HepG2 (cell line): ENCODE results near the gene TSC1. TPM values are rescaled to one million over a fixed set of nuclear protein-coding genes. Genes with fewer than 3 reads are reported as not detected.

ENCODE experiments used
- ATAC-seq: fragments of 200-7000 bp; cut with Tn5 transposase; 3 replicates; pipeline ENCODE4 v1.9.1; 2020; ENCODE audit warnings: mild to moderate bottlenecking, moderate library complexity
- BruUV-seq: library from RNA; stranded (reverse); fragments of 400-500 nt; replicated peaks from 2 replicates; lab custom pipeline; 2021; lab: Mats Ljungman, UMichigan
- CTCF ChIA-PET: fragments of 300-600 bp; formaldehyde crosslinking; extraction: SDS; loops from one replicate; lab custom pipeline; 2021; ENCODE audit warnings: low total read pairs, inconsistent platforms, low intra/inter-chr PET ratio; lab: Yijun Ruan, JAX
- POLR2A ChIA-PET: fragments of 350-600 bp; sonication (Branson Sonifier 250); formaldehyde crosslinking; loops from one replicate; lab custom pipeline; 2020; ENCODE audit warnings: antibody characterized with exemption, inconsistent platforms; lab: Yijun Ruan, JAX
- DNase-seq: peaks from one replicate; pipeline ENCODE4 v3.0.0-alpha.2; 2015; ENCODE audit warnings: low spot score
- FAIRE-seq: peaks from 3 replicates; lab custom pipeline; 2011; peaks lifted over from hg19 to GRCh38; lab: Jason Lieb, UNC
- H2AFZ ChIP-seq: one replicate; pipeline ENCODE4 v1.6.1; 2011; ENCODE audit warnings: low read length, inconsistent platforms
- H3K27ac ChIP-seq: fragments of 300-600 bp; 3 replicates; pipeline ENCODE4 v1.8.0; 2011; ENCODE audit warnings: mixed run types, mild to moderate bottlenecking, mixed read lengths, low read length, inconsistent platforms; ENCODE audit not compliant: insufficient read depth; ENCODE audit errors: extremely low read length
- H3K27me3 ChIP-seq, 2 experiments: fragments of 200-600 bp in 1 of 2; 2 replicates in 1 of 2; 3 replicates in 1 of 2; pipeline versions ENCODE4 v1.6.0 to v1.8.0; 2011; ENCODE audit warnings: low read length in 2 of 2, mild to moderate bottlenecking in 2 of 2, moderate library complexity in 2 of 2, inconsistent platforms in 1 of 2; ENCODE audit not compliant: insufficient read depth in 2 of 2, control insufficient read depth in 1 of 2
- H3K36me3 ChIP-seq, 2 experiments: fragments of 200-600 bp in 1 of 2; replicated peaks in 1 of 2; 2 replicates in 1 of 2; 3 replicates in 1 of 2; pipeline versions ENCODE4 v1.5.1 to v1.8.0; 2011; ENCODE audit warnings: low read length in 2 of 2, inconsistent platforms in 1 of 2; ENCODE audit not compliant: insufficient read depth in 2 of 2, control insufficient read depth in 1 of 2
- H3K4me1 ChIP-seq: 2 replicates; pipeline ENCODE4 v1.5.1; 2012; ENCODE audit warnings: low read length, inconsistent platforms; ENCODE audit not compliant: insufficient read depth
- H3K4me2 ChIP-seq: 2 replicates; pipeline ENCODE4 v1.6.0; 2011; ENCODE audit warnings: low read depth, low read length, inconsistent platforms
- H3K4me3 ChIP-seq, 3 experiments: fragments of 200-600 bp in 1 of 3; sonication (generic), shearing (Covaris generic) in 1 of 3; replicated peaks in 1 of 3; 2 replicates each; pipeline ENCODE4 v1.5.1; 2011 to 2016; ENCODE audit warnings: low read length in 3 of 3, inconsistent platforms in 2 of 3, low read depth in 2 of 3, mild to moderate bottlenecking in 2 of 3, control low read depth in 1 of 3, mixed read lengths in 1 of 3; ENCODE audit not compliant: insufficient read depth in 1 of 3
- H3K79me2 ChIP-seq: one replicate; pipeline ENCODE4 v1.6.1; 2011; ENCODE audit warnings: low read length, inconsistent platforms; ENCODE audit not compliant: insufficient read depth
- H3K9ac ChIP-seq: 2 replicates; pipeline ENCODE4 v1.6.0; 2011; ENCODE audit warnings: mild to moderate bottlenecking, low read depth, low read length, inconsistent platforms; ENCODE audit not compliant: insufficient read depth
- H3K9me3 ChIP-seq: 2 replicates; pipeline ENCODE4 v1.5.1; 2012; ENCODE audit warnings: mild to moderate bottlenecking, low read length
- H4K20me1 ChIP-seq: 2 replicates; pipeline ENCODE4 v1.6.0; 2011; ENCODE audit warnings: inconsistent platforms, mild to moderate bottlenecking, low read length, moderate library complexity; ENCODE audit not compliant: insufficient read depth
- ATF3 ChIP-seq: sonication (generic); formaldehyde crosslinking; IDR thresholded peaks from 2 replicates; pipeline ENCODE4 v1.4.0; 2020; ENCODE audit warnings: missing genetic modification reagents
- BORCS8-MEF2B ChIP-seq: sonication (generic); formaldehyde crosslinking; IDR thresholded peaks from 2 replicates; pipeline ENCODE4 v1.8.0; 2022; ENCODE audit warnings: mild to moderate bottlenecking, missing genetic modification reagents
- CAMTA2 ChIP-seq: sonication (generic); formaldehyde crosslinking; IDR thresholded peaks from 2 replicates; pipeline ENCODE4 v1.4.0; 2020; ENCODE audit warnings: mild to moderate bottlenecking, missing genetic modification reagents, borderline replicate concordance
- EED ChIP-seq: sonication (generic); formaldehyde crosslinking; IDR thresholded peaks from 2 replicates; pipeline ENCODE4 v1.5.0; 2020; ENCODE audit warnings: mild to moderate bottlenecking, missing genetic modification reagents
- FOXO1 ChIP-seq: sonication (generic); formaldehyde crosslinking; IDR thresholded peaks from 2 replicates; pipeline ENCODE4 v1.4.0; 2020; ENCODE audit warnings: missing genetic modification reagents
- GLI4 ChIP-seq: sonication (generic); formaldehyde crosslinking; IDR thresholded peaks from 2 replicates; pipeline ENCODE4 v1.5.1; 2020; ENCODE audit warnings: missing genetic modification reagents, mild to moderate bottlenecking, moderate library complexity, borderline replicate concordance
- HNF4G ChIP-seq, 2 experiments: sonication (generic) in 1 of 2; formaldehyde crosslinking in 1 of 2; IDR thresholded peaks; 2 replicates each; pipeline versions ENCODE4 v1.4.0 to v1.6.1; 2011 to 2020; ENCODE audit warnings: borderline replicate concordance in 2 of 2, low read depth in 2 of 2, mild to moderate bottlenecking in 2 of 2, low read length in 1 of 2, missing genetic modification reagents in 1 of 2, moderate library complexity in 1 of 2
- SMYD3 ChIP-seq: sonication (generic); formaldehyde crosslinking; IDR thresholded peaks from 2 replicates; pipeline ENCODE4 v1.8.1; 2023; ENCODE audit warnings: mild to moderate bottlenecking, missing genetic modification reagents
- SOX6 ChIP-seq, 2 experiments: fragments of 450-650 bp in 1 of 2; sonication (generic) in 1 of 2; formaldehyde crosslinking in 1 of 2; IDR thresholded peaks; 2 replicates each; pipeline versions ENCODE4 v1.4.0 to v1.6.1; 2017 to 2020; ENCODE audit warnings: antibody characterized with exemption in 1 of 2, mild to moderate bottlenecking in 1 of 2, missing genetic modification reagents in 1 of 2
- TRIM22 ChIP-seq: fragments of 450-650 bp; IDR thresholded peaks from 2 replicates; pipeline ENCODE4 v1.6.1; 2017
- ZMAT3 ChIP-seq: sonication (generic); formaldehyde crosslinking; conservative IDR thresholded peaks from 2 replicates; pipeline ENCODE4 v1.7.0; 2021; ENCODE audit warnings: missing genetic modification reagents
- ZNF30 ChIP-seq: sonication (generic); formaldehyde crosslinking; IDR thresholded peaks from 2 replicates; pipeline ENCODE4 v1.5.0; 2020; ENCODE audit warnings: mild to moderate bottlenecking, missing genetic modification reagents
- WGBS: methylation state at CpG from one replicate; pipeline ENCODE4 v1.1.6; 2017; ENCODE audit warnings: low lambda C conversion rate; 5-methylcytosine and 5-hydroxymethylcytosine counted together
- in situ Hi-C: cut with HindIII; loops from 2 replicates; pipeline ENCODE4 v1.10.0; 2017; ENCODE audit warnings: low pct_unique_long_range_greater_than_20kb; ENCODE audit not compliant: extremely low pct_ligation_motif_present
- intact Hi-C: fragments of 100-400 bp; cut with micrococcal nuclease; formaldehyde crosslinking; loops from one replicate; pipeline ENCODE4 v1.10.0; 2022; ENCODE audit not compliant: unreplicated experiment
- polyA plus RNA-seq, 8 experiments: library from polyadenylated mRNA; depleted of rRNA in 3 of 8; stranded (reverse) in 7 of 8; unstranded in 1 of 8; fragments of >200 nt; fragmentation: Illumina TruSeq in 4 of 8; extraction: Trizol in 4 of 8; gene quantifications; 2 replicates each; pipeline versions ENCODE4 v1.2.1 to v1.2.3, GENCODE V29; 2011 to 2016; ENCODE audit warnings: low read depth in 4 of 8, missing spikeins in 1 of 8, mixed read lengths in 1 of 8; ENCODE audit not compliant: insufficient read depth in 1 of 8
- total RNA-seq, 5 experiments: library from RNA; depleted of rRNA; stranded (reverse); fragments of >200 nt; fragmentation: Illumina TruSeq; extraction: Trizol; gene quantifications; 2 replicates each; pipeline ENCODE4 v1.2.3, GENCODE V29; 2016; ENCODE audit warnings: low read depth in 1 of 5

Gene TSC1
- total and polyA plus RNA-seq, 2 of the 13 experiments (the other 11 are each of a cell fraction or from before 2014, with no cell fraction given): 31.6 to 66.1 TPM

GRCh38 chr9:132914924-132915323 is 29.5 kb downstream of the TSC1 start:
- CTCF ChIA-PET: no interaction called here

More at GRCh38 chr9:132914924-132915323, 29.5 kb downstream of the TSC1 start:
- H4K20me1 ChIP-seq: 0 out of 2 replicates have a peak, but pooled peaks cover 4% of the 10 kb centered on the region
- BruUV-seq: no TSS peak
- FAIRE-seq (no peak), DNase-seq (no peak), ATAC-seq (no peak)
- no peaks in the 10 kb centered on the region for H3K27me3 ChIP-seq
- in situ Hi-C loops (no loop called here), intact Hi-C loops (no loop called here)
- no peak overlapping the region for H3K27ac ChIP-seq
- no peaks in the 10 kb centered on the region for H3K79me2 ChIP-seq
- no peaks in the 10 kb centered on the region for H3K4me1 ChIP-seq
- no peak overlapping the region for H3K4me3 ChIP-seq
- no peak overlapping the region for H2AFZ ChIP-seq
- H3K9me3 ChIP-seq: no peaks in the 10 kb centered on the region
- WGBS: 96% methylated on average over 6 of the region's 6 CpGs
- H3K36me3 ChIP-seq: peaks cover 17 to 71% of the 10 kb centered on the region in 2 experiments
- no peak overlapping the region for H3K4me2 ChIP-seq
- no peak overlapping the region for H3K9ac ChIP-seq
- TF ChIP-seq TRIM22 (no peak), HNF4G (IDR thresholded peaks at IDR 0.05; ENCODE audit: borderline replicate concordance, low read depth, low read length) (no peak), HNF4G (CRISPR knock-in tag; IDR thresholded peaks at IDR 0.05; ENCODE audit: borderline replicate concordance, low read depth) (no peak), ZMAT3 (no peak), BORCS8-MEF2B (CRISPR knock-in tag) (no peak), GLI4 (CRISPR knock-in tag) (no peak), FOXO1 (CRISPR knock-in tag) (no peak), ATF3 (CRISPR knock-in tag) (no peak), EED (CRISPR knock-in tag) (no peak), ZNF30 (CRISPR knock-in tag) (no peak), SOX6 (IDR thresholded peaks at IDR 0.05) (no peak), SOX6 (CRISPR knock-in tag; IDR thresholded peaks at IDR 0.05) (no peak), CAMTA2 (CRISPR knock-in tag) (no peak), SMYD3 (CRISPR knock-in tag) (no peak)
- POLR2A ChIA-PET: no interaction called here
